Adrenal gland (tissue), 5 donors: ENCODE data around the gene MS4A6E.

ENCODE experiments used
- POLR2A ChIP-seq, 2 donors: fragments of 450-650 bp; IDR thresholded peaks; one replicate each; pipeline ENCODE4 v1.6.1; 2017; ENCODE audit warnings: antibody characterized with exemption in 2 of 2, mild to moderate bottlenecking in 2 of 2, moderate library complexity in 1 of 2
- TF ChIP-seq, protein P1 (sequence below), 6 experiments: fragments of 450-650 bp in 4 of 6; fragments of 200-600 bp in 2 of 6; sonication (generic) in 1 of 6; IDR thresholded peaks; 1 replicate in 5 of 6; 2 replicates in 1 of 6; pipeline versions ENCODE4 v1.5.1 to v1.8.0; 2016 to 2021; ENCODE audit warnings: antibody characterized with exemption in 6 of 6, mild to moderate bottlenecking in 2 of 6, moderate library complexity in 1 of 6
- donor health status: DM: no; HTN: no; CAD: no.

DNA sequence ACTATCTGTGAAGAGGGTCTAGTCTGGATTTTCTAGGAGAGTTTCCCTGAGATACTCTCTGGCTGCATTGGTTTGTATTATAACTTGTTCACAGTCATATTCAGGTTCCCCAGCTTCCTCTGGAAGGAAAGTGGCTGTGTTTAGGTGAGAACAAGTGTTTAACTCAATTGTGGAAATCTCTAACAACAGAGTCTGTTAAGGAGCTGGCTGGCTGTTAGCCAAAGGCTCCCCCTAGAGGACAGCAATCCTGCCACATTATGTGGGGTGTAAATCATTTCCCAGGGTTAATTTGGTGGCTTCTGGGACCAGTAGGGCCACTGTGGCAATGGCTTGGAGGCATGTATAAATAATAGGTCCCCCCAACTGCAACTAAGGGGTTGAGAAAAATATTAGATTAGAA is 18.4 kb downstream of the MS4A6E start:
- TF ChIP-seq, protein P1, sequence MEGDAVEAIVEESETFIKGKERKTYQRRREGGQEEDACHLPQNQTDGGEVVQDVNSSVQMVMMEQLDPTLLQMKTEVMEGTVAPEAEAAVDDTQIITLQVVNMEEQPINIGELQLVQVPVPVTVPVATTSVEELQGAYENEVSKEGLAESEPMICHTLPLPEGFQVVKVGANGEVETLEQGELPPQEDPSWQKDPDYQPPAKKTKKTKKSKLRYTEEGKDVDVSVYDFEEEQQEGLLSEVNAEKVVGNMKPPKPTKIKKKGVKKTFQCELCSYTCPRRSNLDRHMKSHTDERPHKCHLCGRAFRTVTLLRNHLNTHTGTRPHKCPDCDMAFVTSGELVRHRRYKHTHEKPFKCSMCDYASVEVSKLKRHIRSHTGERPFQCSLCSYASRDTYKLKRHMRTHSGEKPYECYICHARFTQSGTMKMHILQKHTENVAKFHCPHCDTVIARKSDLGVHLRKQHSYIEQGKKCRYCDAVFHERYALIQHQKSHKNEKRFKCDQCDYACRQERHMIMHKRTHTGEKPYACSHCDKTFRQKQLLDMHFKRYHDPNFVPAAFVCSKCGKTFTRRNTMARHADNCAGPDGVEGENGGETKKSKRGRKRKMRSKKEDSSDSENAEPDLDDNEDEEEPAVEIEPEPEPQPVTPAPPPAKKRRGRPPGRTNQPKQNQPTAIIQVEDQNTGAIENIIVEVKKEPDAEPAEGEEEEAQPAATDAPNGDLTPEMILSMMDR (IDR thresholded peaks at IDR 0.05): peak in 4 of 6 experiments; percentile 11 to 38 (median 26)
- TF ChIP-seq POLR2A (IDR thresholded peaks at IDR 0.05): no peak
